HepG2 (cell line): ENCODE data around the gene PROX1. TPM values are rescaled to one million over a fixed set of nuclear protein-coding genes. Genes with fewer than 3 reads are reported as not detected.

Experiments used
- ATAC-seq: fragments of 200-7000 bp; cut with Tn5 transposase; 3 replicates; pipeline ENCODE4 v1.9.1; 2020; ENCODE audit warnings: mild to moderate bottlenecking, moderate library complexity
- BruUV-seq: library from RNA; stranded (reverse); fragments of 400-500 nt; replicated peaks from 2 replicates; lab custom pipeline; 2021; lab: Mats Ljungman, UMichigan
- CTCF ChIA-PET: fragments of 300-600 bp; formaldehyde crosslinking; extraction: SDS; loops from one replicate; lab custom pipeline; 2021; ENCODE audit warnings: low total read pairs, inconsistent platforms, low intra/inter-chr PET ratio; lab: Yijun Ruan, JAX
- POLR2A ChIA-PET: fragments of 350-600 bp; sonication (Branson Sonifier 250); formaldehyde crosslinking; loops from one replicate; lab custom pipeline; 2020; ENCODE audit warnings: antibody characterized with exemption, inconsistent platforms; lab: Yijun Ruan, JAX
- DNase-seq: peaks from one replicate; pipeline ENCODE4 v3.0.0-alpha.2; 2015; ENCODE audit warnings: low spot score
- FAIRE-seq: peaks from 3 replicates; lab custom pipeline; 2011; peaks lifted over from hg19 to GRCh38; lab: Jason Lieb, UNC
- H2AFZ ChIP-seq: one replicate; pipeline ENCODE4 v1.6.1; 2011; ENCODE audit warnings: low read length, inconsistent platforms
- H3K27ac ChIP-seq: fragments of 300-600 bp; 3 replicates; pipeline ENCODE4 v1.8.0; 2011; ENCODE audit warnings: mixed run types, mild to moderate bottlenecking, mixed read lengths, low read length, inconsistent platforms; ENCODE audit not compliant: insufficient read depth; ENCODE audit errors: extremely low read length
- H3K27me3 ChIP-seq, 2 experiments: fragments of 200-600 bp in 1 of 2; 2 replicates in 1 of 2; 3 replicates in 1 of 2; pipeline versions ENCODE4 v1.6.0 to v1.8.0; 2011; ENCODE audit warnings: low read length in 2 of 2, mild to moderate bottlenecking in 2 of 2, moderate library complexity in 2 of 2, inconsistent platforms in 1 of 2; ENCODE audit not compliant: insufficient read depth in 2 of 2, control insufficient read depth in 1 of 2
- H3K36me3 ChIP-seq, 2 experiments: fragments of 200-600 bp in 1 of 2; replicated peaks in 1 of 2; 2 replicates in 1 of 2; 3 replicates in 1 of 2; pipeline versions ENCODE4 v1.5.1 to v1.8.0; 2011; ENCODE audit warnings: low read length in 2 of 2, inconsistent platforms in 1 of 2; ENCODE audit not compliant: insufficient read depth in 2 of 2, control insufficient read depth in 1 of 2
- H3K4me1 ChIP-seq: 2 replicates; pipeline ENCODE4 v1.5.1; 2012; ENCODE audit warnings: low read length, inconsistent platforms; ENCODE audit not compliant: insufficient read depth
- H3K4me2 ChIP-seq: 2 replicates; pipeline ENCODE4 v1.6.0; 2011; ENCODE audit warnings: low read depth, low read length, inconsistent platforms
- H3K4me3 ChIP-seq, 3 experiments: fragments of 200-600 bp in 1 of 3; sonication (generic), shearing (Covaris generic) in 1 of 3; replicated peaks in 1 of 3; 2 replicates each; pipeline ENCODE4 v1.5.1; 2011 to 2016; ENCODE audit warnings: low read length in 3 of 3, inconsistent platforms in 2 of 3, low read depth in 2 of 3, mild to moderate bottlenecking in 2 of 3, control low read depth in 1 of 3, mixed read lengths in 1 of 3; ENCODE audit not compliant: insufficient read depth in 1 of 3
- H3K79me2 ChIP-seq: one replicate; pipeline ENCODE4 v1.6.1; 2011; ENCODE audit warnings: low read length, inconsistent platforms; ENCODE audit not compliant: insufficient read depth
- H3K9ac ChIP-seq: 2 replicates; pipeline ENCODE4 v1.6.0; 2011; ENCODE audit warnings: mild to moderate bottlenecking, low read depth, low read length, inconsistent platforms; ENCODE audit not compliant: insufficient read depth
- H3K9me3 ChIP-seq: 2 replicates; pipeline ENCODE4 v1.5.1; 2012; ENCODE audit warnings: mild to moderate bottlenecking, low read length
- H4K20me1 ChIP-seq: 2 replicates; pipeline ENCODE4 v1.6.0; 2011; ENCODE audit warnings: inconsistent platforms, mild to moderate bottlenecking, low read length, moderate library complexity; ENCODE audit not compliant: insufficient read depth
- AGO2 ChIP-seq: fragments of 200-400 bp; formaldehyde crosslinking; optimal IDR thresholded peaks from 2 replicates; pipeline ENCODE3; 2017; ENCODE audit warnings: mild to moderate bottlenecking, low read depth, low read length, moderate library complexity
- CEBPG ChIP-seq: IDR thresholded peaks from 2 replicates; pipeline ENCODE4 v1.6.1; 2016
- POLR2G ChIP-seq: fragments of 200-400 bp; formaldehyde crosslinking; IDR thresholded peaks from 2 replicates; pipeline ENCODE4 v1.6.1; 2018; ENCODE audit warnings: mild to moderate bottlenecking, low read depth, low read length, moderate library complexity
- RBM22 ChIP-seq: fragments of 200-400 bp; formaldehyde crosslinking; optimal IDR thresholded peaks from 2 replicates; pipeline ENCODE3; 2017; ENCODE audit warnings: mild to moderate bottlenecking, low read length, moderate library complexity
- RCOR2 ChIP-seq: IDR thresholded peaks from 2 replicates; pipeline ENCODE4 v1.6.1; 2016; ENCODE audit warnings: missing biosample characterization, missing genetic modification reagents
- ZNF460 ChIP-seq: sonication (generic); formaldehyde crosslinking; IDR thresholded peaks from 2 replicates; pipeline ENCODE4 v1.5.1; 2020; ENCODE audit warnings: missing genetic modification reagents, mild to moderate bottlenecking, borderline replicate concordance
- ZNF501 ChIP-seq: sonication (generic); formaldehyde crosslinking; IDR thresholded peaks from 2 replicates; pipeline ENCODE4 v1.5.1; 2020; ENCODE audit warnings: mild to moderate bottlenecking, moderate library complexity, missing genetic modification reagents
- ZNF547 ChIP-seq: sonication (generic); formaldehyde crosslinking; IDR thresholded peaks from 2 replicates; pipeline ENCODE4 v1.5.1; 2020; ENCODE audit warnings: mild to moderate bottlenecking, missing genetic modification reagents
- ZNF644 ChIP-seq: IDR thresholded peaks from 2 replicates; pipeline ENCODE4 v1.6.1; 2016; ENCODE audit warnings: low read depth
- ZNF660 ChIP-seq: sonication (generic); formaldehyde crosslinking; IDR thresholded peaks from 2 replicates; pipeline ENCODE4 v1.5.1; 2020; ENCODE audit warnings: mild to moderate bottlenecking, low read depth, missing genetic modification reagents, borderline replicate concordance
- ZNF746 ChIP-seq: sonication (generic); formaldehyde crosslinking; IDR thresholded peaks from 2 replicates; pipeline ENCODE4 v1.8.0; 2022; ENCODE audit warnings: mild to moderate bottlenecking, missing genetic modification reagents
- ZSCAN25 ChIP-seq: sonication (generic); formaldehyde crosslinking; IDR thresholded peaks from 2 replicates; pipeline ENCODE4 v1.8.0; 2022; ENCODE audit warnings: mild to moderate bottlenecking, missing genetic modification reagents
- WGBS: methylation state at CpG from one replicate; pipeline ENCODE4 v1.1.6; 2017; ENCODE audit warnings: low lambda C conversion rate; 5-methylcytosine and 5-hydroxymethylcytosine counted together
- in situ Hi-C: cut with HindIII; loops from 2 replicates; pipeline ENCODE4 v1.10.0; 2017; ENCODE audit warnings: low pct_unique_long_range_greater_than_20kb; ENCODE audit not compliant: extremely low pct_ligation_motif_present
- intact Hi-C: fragments of 100-400 bp; cut with micrococcal nuclease; formaldehyde crosslinking; loops from one replicate; pipeline ENCODE4 v1.10.0; 2022; ENCODE audit not compliant: unreplicated experiment
- polyA plus RNA-seq, 8 experiments: library from polyadenylated mRNA; depleted of rRNA in 3 of 8; stranded (reverse) in 7 of 8; unstranded in 1 of 8; fragments of >200 nt; fragmentation: Illumina TruSeq in 4 of 8; extraction: Trizol in 4 of 8; gene quantifications; 2 replicates each; pipeline versions ENCODE4 v1.2.1 to v1.2.3, GENCODE V29; 2011 to 2016; ENCODE audit warnings: low read depth in 4 of 8, missing spikeins in 1 of 8, mixed read lengths in 1 of 8; ENCODE audit not compliant: insufficient read depth in 1 of 8
- total RNA-seq, 5 experiments: library from RNA; depleted of rRNA; stranded (reverse); fragments of >200 nt; fragmentation: Illumina TruSeq; extraction: Trizol; gene quantifications; 2 replicates each; pipeline ENCODE4 v1.2.3, GENCODE V29; 2016; ENCODE audit warnings: low read depth in 1 of 5
- TF ChIP-seq, protein P1 (sequence below): sonication (generic); formaldehyde crosslinking; IDR thresholded peaks from 2 replicates; pipeline ENCODE4 v1.8.0; 2023; ENCODE audit warnings: mild to moderate bottlenecking, missing genetic modification reagents
- TF ChIP-seq, protein P2 (sequence below): sonication (generic); formaldehyde crosslinking; IDR thresholded peaks from 2 replicates; pipeline ENCODE4 v1.9.0; 2022; ENCODE audit warnings: missing genetic modification reagents, mild to moderate bottlenecking, borderline replicate concordance
- TF ChIP-seq, protein P3 (sequence below): sonication (generic); formaldehyde crosslinking; conservative IDR thresholded peaks from 2 replicates; pipeline ENCODE4 v1.8.1; 2023; ENCODE audit warnings: missing genetic modification reagents

The PROX1 gene
- total and polyA plus RNA-seq, 2 of the 13 experiments (the other 11 are each of a cell fraction or from before 2014, with no cell fraction given), result 12.3 to 30.2 TPM

- ATAC-seq, result no peak
- Histone ChIP-seq H3K4me3 (no peak overlapping the region), H3K9me3 (no peaks in the 10 kb centered on the region), H4K20me1 (no peaks in the 10 kb centered on the region), H3K27ac (no peak overlapping the region), H2AFZ (no peak overlapping the region), H3K9ac (no peak overlapping the region), H3K4me2 (no peak overlapping the region), H3K27me3 (no peaks in the 10 kb centered on the region), H3K79me2 (peaks cover 62% of the 10 kb centered on the region), H3K4me1 (peaks cover 68% of the 10 kb centered on the region), H3K36me3 (peaks cover 14 to 54% of the 10 kb centered on the region in 2 experiments)
- intact Hi-C loops, result loop anchor here (10.0 kb wide), 1 partner anchor 879 kb away; no protein-coding TSS in a partner anchor
- BruUV-seq, result no TSS peak
- in situ Hi-C loops, result loop anchor here (25.0 kb wide), 1 partner anchor 108 kb away; no protein-coding TSS in a partner anchor
- TF ChIP-seq ZSCAN25 (CRISPR knock-in tag), result no peak
- TF ChIP-seq RBM22, result peak; percentile 68
- no peak for TF ChIP-seq ZNF746 (CRISPR knock-in tag)
- TF ChIP-seq, protein P1, sequence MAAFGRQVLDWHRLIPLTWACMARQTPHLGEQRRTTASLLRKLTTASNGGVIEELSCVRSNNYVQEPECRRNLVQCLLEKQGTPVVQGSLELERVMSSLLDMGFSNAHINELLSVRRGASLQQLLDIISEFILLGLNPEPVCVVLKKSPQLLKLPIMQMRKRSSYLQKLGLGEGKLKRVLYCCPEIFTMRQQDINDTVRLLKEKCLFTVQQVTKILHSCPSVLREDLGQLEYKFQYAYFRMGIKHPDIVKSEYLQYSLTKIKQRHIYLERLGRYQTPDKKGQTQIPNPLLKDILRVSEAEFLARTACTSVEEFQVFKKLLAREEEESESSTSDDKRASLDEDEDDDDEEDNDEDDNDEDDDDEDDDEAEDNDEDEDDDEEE (CRISPR knock-in tag), result no peak
- TF ChIP-seq ZNF644 (CRISPR knock-in tag), result no peak
- TF ChIP-seq ZNF460 (CRISPR knock-in tag), result no peak
- no peak for TF ChIP-seq CEBPG (CRISPR knock-in tag)
- WGBS, result 98% methylated on average over 2 of the region's 2 CpGs
- no peak for DNase-seq
- CTCF ChIA-PET, result no interaction called here
- FAIRE-seq, result no peak
- POLR2A ChIA-PET, result interaction anchor here (0.8 to 1.6 kb wide), 3 partner anchors 9 to 16 kb away, joined by 3 to 5 read pairs (median 3); partner anchors contain the start of gene PROX1
These were observed 16.2 kb downstream of the PROX1 start for GRCh38 chr1:214004014-214004413.

DNA sequence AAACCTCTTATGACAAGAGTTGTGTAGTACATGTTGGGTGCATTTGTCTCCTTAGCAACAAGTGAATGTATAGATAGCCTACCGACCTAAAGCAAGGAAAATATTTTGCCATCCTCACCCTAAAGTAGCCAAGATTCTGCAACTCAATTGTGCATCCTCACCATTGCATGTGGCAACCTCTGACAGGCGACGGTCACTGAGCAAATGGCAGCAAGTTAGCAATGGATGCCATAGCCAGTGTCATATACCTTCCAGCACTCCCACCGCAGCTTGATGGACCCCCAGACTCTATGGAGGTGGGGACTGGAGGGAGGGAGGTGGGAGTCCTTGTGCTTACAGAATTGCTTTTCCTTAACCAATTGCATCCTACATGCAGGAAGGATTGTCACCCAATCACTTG lies 17.0 kb downstream of the PROX1 start:
- ATAC-seq (no peak), FAIRE-seq (no peak), DNase-seq (no peak)
- Histone ChIP-seq H3K4me2 (no peak overlapping the region), H3K4me1 (peaks cover 60% of the 10 kb centered on the region), H3K79me2 (peaks cover 60% of the 10 kb centered on the region), H2AFZ (no peak overlapping the region), H3K27ac (no peak overlapping the region), H3K36me3 (peaks cover 14 to 54% of the 10 kb centered on the region in 2 experiments), H3K4me3 (no peak overlapping the region), H3K27me3 (no peaks in the 10 kb centered on the region), H3K9ac (no peak overlapping the region), H4K20me1 (no peaks in the 10 kb centered on the region), H3K9me3 (no peaks in the 10 kb centered on the region)
- 95% methylated on average over 4 of the region's 4 CpGs for WGBS
- in situ Hi-C loops (loop anchor here (25.0 kb wide), 1 partner anchor 108 kb away; no protein-coding TSS in a partner anchor), intact Hi-C loops (loop anchor here (5.0 to 10.0 kb wide), 2 partner anchors 118 to 880 kb away; no protein-coding TSS in a partner anchor)
- BruUV-seq, result no TSS peak
- POLR2A ChIA-PET, result interaction anchor here (0.7 to 1.6 kb wide), 2 partner anchors 15 to 46 kb away, joined by 3 to 5 read pairs; no protein-coding TSS in a partner anchor
- CTCF ChIA-PET, result no interaction called here
- TF ChIP-seq ZNF501 (CRISPR knock-in tag) (no peak), AGO2 (peak; percentile 72), RCOR2 (CRISPR knock-in tag) (no peak), ZNF660 (no peak), ZNF547 (CRISPR knock-in tag) (no peak), POLR2G (peak; percentile 47)
- TF ChIP-seq, protein P2, sequence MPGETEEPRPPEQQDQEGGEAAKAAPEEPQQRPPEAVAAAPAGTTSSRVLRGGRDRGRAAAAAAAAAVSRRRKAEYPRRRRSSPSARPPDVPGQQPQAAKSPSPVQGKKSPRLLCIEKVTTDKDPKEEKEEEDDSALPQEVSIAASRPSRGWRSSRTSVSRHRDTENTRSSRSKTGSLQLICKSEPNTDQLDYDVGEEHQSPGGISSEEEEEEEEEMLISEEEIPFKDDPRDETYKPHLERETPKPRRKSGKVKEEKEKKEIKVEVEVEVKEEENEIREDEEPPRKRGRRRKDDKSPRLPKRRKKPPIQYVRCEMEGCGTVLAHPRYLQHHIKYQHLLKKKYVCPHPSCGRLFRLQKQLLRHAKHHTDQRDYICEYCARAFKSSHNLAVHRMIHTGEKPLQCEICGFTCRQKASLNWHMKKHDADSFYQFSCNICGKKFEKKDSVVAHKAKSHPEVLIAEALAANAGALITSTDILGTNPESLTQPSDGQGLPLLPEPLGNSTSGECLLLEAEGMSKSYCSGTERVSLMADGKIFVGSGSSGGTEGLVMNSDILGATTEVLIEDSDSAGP (CRISPR knock-in tag), result no peak
- TF ChIP-seq, protein P3, sequence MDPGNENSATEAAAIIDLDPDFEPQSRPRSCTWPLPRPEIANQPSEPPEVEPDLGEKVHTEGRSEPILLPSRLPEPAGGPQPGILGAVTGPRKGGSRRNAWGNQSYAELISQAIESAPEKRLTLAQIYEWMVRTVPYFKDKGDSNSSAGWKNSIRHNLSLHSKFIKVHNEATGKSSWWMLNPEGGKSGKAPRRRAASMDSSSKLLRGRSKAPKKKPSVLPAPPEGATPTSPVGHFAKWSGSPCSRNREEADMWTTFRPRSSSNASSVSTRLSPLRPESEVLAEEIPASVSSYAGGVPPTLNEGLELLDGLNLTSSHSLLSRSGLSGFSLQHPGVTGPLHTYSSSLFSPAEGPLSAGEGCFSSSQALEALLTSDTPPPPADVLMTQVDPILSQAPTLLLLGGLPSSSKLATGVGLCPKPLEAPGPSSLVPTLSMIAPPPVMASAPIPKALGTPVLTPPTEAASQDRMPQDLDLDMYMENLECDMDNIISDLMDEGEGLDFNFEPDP, result 0 out of 2 replicates have a peak, but pooled peaks have one; percentile 71
